SK-N-SH treated with all-trans-retinoic acid at 6 μM for 48 hours (cell line): Measurements from ENCODE around the gene ZAP70.

Experiments
- ATAC-seq: fragments of 200-7000 bp; cut with Tn5 transposase; 3 replicates; pipeline ENCODE4 v1.9.1; 2020; ENCODE audit warnings: mild to moderate bottlenecking, moderate library complexity
- BACH2 ChIP-seq: fragments of 250-450 bp; sonication (Bioruptor Pico); IDR thresholded peaks from 2 replicates; pipeline ENCODE4 v1.9.0; 2021; ENCODE audit warnings: mild to moderate bottlenecking, borderline replicate concordance
- CSDC2 ChIP-seq: fragments of 250-450 bp; sonication (Bioruptor Pico); IDR thresholded peaks from 2 replicates; pipeline ENCODE4 v1.5.0; 2020; ENCODE audit warnings: mild to moderate bottlenecking, moderate library complexity
- CSRNP3 ChIP-seq: fragments of 250-450 bp; sonication (Bioruptor Pico); IDR thresholded peaks from 2 replicates; pipeline ENCODE4 v1.5.1; 2021; ENCODE audit warnings: mild to moderate bottlenecking, moderate library complexity
- ESRRG ChIP-seq: fragments of 250-450 bp; sonication (Bioruptor Pico); IDR thresholded peaks from 2 replicates; pipeline ENCODE4 v1.6.1; 2021; ENCODE audit warnings: mild to moderate bottlenecking
- ISL1 ChIP-seq: fragments of 250-450 bp; sonication (Bioruptor Pico); IDR thresholded peaks from 2 replicates; pipeline ENCODE4 v2.1.2; 2022; ENCODE audit warnings: mild to moderate bottlenecking, moderate library complexity
- OSR1 ChIP-seq: fragments of 250-450 bp; sonication (Bioruptor Pico); IDR thresholded peaks from 2 replicates; pipeline ENCODE4 v1.8.0; 2022; ENCODE audit warnings: moderate library complexity, mild to moderate bottlenecking, inconsistent platforms
- POU6F1 ChIP-seq: fragments of 250-450 bp; sonication (Bioruptor Pico); IDR thresholded peaks from 2 replicates; pipeline ENCODE4 v1.8.0; 2021; ENCODE audit warnings: low read depth, mild to moderate bottlenecking, moderate library complexity, borderline replicate concordance
- RARB ChIP-seq: fragments of 250-450 bp; sonication (Bioruptor Pico); IDR thresholded peaks from 2 replicates; pipeline ENCODE4 v1.8.0; 2021; ENCODE audit warnings: mild to moderate bottlenecking, moderate library complexity
- SNAI2 ChIP-seq: fragments of 250-450 bp; sonication (Bioruptor Pico); IDR thresholded peaks from 2 replicates; pipeline ENCODE4 v1.5.0; 2020; ENCODE audit warnings: mild to moderate bottlenecking, moderate library complexity
- TCF4 ChIP-seq: fragments of 250-450 bp; sonication (Bioruptor Pico); IDR thresholded peaks from 2 replicates; pipeline ENCODE4 v1.8.0; 2021; ENCODE audit warnings: mild to moderate bottlenecking, moderate library complexity, borderline replicate concordance
- TOX ChIP-seq: fragments of 250-450 bp; sonication (Bioruptor Pico); IDR thresholded peaks from 2 replicates; pipeline ENCODE4 v1.8.0; 2021; ENCODE audit warnings: mild to moderate bottlenecking, moderate library complexity, borderline replicate concordance
- ZC3H10 ChIP-seq: fragments of 250-450 bp; sonication (Bioruptor Pico); IDR thresholded peaks from 2 replicates; pipeline ENCODE4 v1.5.1; 2021; ENCODE audit warnings: mild to moderate bottlenecking, moderate library complexity
- ZFP30 ChIP-seq: fragments of 450-650 bp; formaldehyde crosslinking; IDR thresholded peaks from 2 replicates; pipeline ENCODE4 v1.5.0; 2022; ENCODE audit warnings: mild to moderate bottlenecking, moderate library complexity
- ZNF565 ChIP-seq: fragments of 450-650 bp; formaldehyde crosslinking; conservative IDR thresholded peaks from 2 replicates; pipeline ENCODE4 v1.5.0; 2020; ENCODE audit warnings: low read depth, mild to moderate bottlenecking, moderate library complexity
- ZNF70 ChIP-seq: fragments of 450-650 bp; formaldehyde crosslinking; IDR thresholded peaks from 2 replicates; pipeline ENCODE4 v1.5.0; 2020; ENCODE audit warnings: mild to moderate bottlenecking, moderate library complexity
- ZNF8 ChIP-seq: fragments of 450-650 bp; formaldehyde crosslinking; IDR thresholded peaks from 2 replicates; pipeline ENCODE4 v1.5.0; 2020; ENCODE audit warnings: mild to moderate bottlenecking, moderate library complexity
- TF ChIP-seq, protein P1 (sequence below): fragments of 250-450 bp; sonication (Bioruptor Pico); IDR thresholded peaks from 2 replicates; pipeline ENCODE4 v1.5.1; 2020; ENCODE audit warnings: low read depth, mild to moderate bottlenecking, moderate library complexity
- TF ChIP-seq, protein P2 (sequence below): fragments of 250-450 bp; sonication (Bioruptor Pico); IDR thresholded peaks from 2 replicates; pipeline ENCODE4 v1.8.0; 2020; ENCODE audit warnings: mild to moderate bottlenecking, moderate library complexity, borderline replicate concordance
- TF ChIP-seq, protein P3 (sequence below): fragments of 250-450 bp; sonication (Bioruptor Pico); IDR thresholded peaks from 2 replicates; pipeline ENCODE4 v1.5.0; 2020; ENCODE audit warnings: mild to moderate bottlenecking, moderate library complexity

ZAP70 gene

GRCh38 chr2:97724073-97724410, 10.7 kb downstream of the ZAP70 start (continued):
- no peak for TF ChIP-seq CSRNP3 (CRISPR knock-in tag)

- ATAC-seq = no peak
- TF ChIP-seq ZNF70 (CRISPR knock-in tag) = no peak
- no peak for TF ChIP-seq ZNF8 (CRISPR knock-in tag)
- TF ChIP-seq ZFP30 (CRISPR knock-in tag) = no peak
These were observed 11.1 kb downstream of the ZAP70 start for GRCh38 chr2:97724501-97724900.

DNA sequence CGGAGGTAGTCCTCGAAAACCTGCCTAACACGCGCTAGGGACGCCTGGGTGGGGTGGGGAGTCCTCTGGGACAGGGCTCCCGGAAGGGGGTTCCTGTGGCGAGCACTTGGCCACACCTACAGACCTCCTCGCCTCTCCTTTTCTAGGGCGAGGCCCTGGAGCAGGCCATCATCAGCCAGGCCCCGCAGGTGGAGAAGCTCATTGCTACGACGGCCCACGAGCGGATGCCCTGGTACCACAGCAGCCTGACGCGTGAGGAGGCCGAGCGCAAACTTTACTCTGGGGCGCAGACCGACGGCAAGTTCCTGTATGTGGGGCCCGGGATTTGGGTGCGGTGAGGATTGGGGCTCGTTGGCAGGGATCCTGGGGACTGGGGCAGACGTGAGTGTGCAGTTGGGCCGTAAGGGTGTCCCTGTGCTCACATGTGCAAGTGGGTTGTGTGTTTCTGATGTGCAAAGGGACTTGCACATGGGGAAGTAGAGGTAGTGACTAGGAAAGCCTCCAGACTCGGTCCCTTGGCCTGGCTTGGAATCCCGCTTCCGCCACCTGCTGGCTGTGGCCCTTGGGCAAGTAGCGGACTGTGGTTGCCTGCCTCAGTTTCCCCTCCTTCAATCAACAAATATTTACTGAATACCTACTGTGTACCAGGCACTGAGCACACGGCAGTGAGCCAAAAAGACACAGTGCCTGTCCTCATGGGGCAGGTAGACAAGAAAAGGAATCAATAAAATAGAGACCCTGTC, 11.7 kb downstream of the ZAP70 start:
- no peak for ATAC-seq
- TF ChIP-seq TCF4 (no peak), ZNF70 (CRISPR knock-in tag) (no peak), TOX (no peak), SNAI2 (CRISPR knock-in tag) (no peak), RARB (CRISPR knock-in tag) (no peak), ZNF565 (CRISPR knock-in tag) (no peak), ZC3H10 (no peak), ESRRG (CRISPR knock-in tag) (no peak), POU6F1 (CRISPR knock-in tag) (no peak), CSRNP3 (CRISPR knock-in tag) (no peak), ISL1 (CRISPR knock-in tag) (no peak), CSDC2 (CRISPR knock-in tag) (no peak), OSR1 (CRISPR knock-in tag) (no peak), BACH2 (CRISPR knock-in tag) (no peak)
- TF ChIP-seq, protein P1, sequence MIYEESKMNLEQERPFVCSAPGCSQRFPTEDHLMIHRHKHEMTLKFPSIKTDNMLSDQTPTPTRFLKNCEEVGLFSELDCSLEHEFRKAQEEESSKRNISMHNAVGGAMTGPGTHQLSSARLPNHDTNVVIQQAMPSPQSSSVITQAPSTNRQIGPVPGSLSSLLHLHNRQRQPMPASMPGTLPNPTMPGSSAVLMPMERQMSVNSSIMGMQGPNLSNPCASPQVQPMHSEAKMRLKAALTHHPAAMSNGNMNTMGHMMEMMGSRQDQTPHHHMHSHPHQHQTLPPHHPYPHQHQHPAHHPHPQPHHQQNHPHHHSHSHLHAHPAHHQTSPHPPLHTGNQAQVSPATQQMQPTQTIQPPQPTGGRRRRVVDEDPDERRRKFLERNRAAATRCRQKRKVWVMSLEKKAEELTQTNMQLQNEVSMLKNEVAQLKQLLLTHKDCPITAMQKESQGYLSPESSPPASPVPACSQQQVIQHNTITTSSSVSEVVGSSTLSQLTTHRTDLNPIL (CRISPR knock-in tag) = no peak

- TF ChIP-seq, protein P1 (CRISPR knock-in tag) = no peak
- TF ChIP-seq SNAI2 (CRISPR knock-in tag) (no peak), ISL1 (CRISPR knock-in tag) (no peak), ZNF565 (CRISPR knock-in tag) (no peak), CSRNP3 (CRISPR knock-in tag) (no peak), CSDC2 (CRISPR knock-in tag) (no peak), RARB (CRISPR knock-in tag) (no peak), OSR1 (CRISPR knock-in tag) (no peak)
- TF ChIP-seq, protein P2, sequence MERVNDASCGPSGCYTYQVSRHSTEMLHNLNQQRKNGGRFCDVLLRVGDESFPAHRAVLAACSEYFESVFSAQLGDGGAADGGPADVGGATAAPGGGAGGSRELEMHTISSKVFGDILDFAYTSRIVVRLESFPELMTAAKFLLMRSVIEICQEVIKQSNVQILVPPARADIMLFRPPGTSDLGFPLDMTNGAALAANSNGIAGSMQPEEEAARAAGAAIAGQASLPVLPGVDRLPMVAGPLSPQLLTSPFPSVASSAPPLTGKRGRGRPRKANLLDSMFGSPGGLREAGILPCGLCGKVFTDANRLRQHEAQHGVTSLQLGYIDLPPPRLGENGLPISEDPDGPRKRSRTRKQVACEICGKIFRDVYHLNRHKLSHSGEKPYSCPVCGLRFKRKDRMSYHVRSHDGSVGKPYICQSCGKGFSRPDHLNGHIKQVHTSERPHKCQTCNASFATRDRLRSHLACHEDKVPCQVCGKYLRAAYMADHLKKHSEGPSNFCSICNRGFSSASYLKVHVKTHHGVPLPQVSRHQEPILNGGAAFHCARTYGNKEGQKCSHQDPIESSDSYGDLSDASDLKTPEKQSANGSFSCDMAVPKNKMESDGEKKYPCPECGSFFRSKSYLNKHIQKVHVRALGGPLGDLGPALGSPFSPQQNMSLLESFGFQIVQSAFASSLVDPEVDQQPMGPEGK (CRISPR knock-in tag) = no peak
- TF ChIP-seq, protein P3, sequence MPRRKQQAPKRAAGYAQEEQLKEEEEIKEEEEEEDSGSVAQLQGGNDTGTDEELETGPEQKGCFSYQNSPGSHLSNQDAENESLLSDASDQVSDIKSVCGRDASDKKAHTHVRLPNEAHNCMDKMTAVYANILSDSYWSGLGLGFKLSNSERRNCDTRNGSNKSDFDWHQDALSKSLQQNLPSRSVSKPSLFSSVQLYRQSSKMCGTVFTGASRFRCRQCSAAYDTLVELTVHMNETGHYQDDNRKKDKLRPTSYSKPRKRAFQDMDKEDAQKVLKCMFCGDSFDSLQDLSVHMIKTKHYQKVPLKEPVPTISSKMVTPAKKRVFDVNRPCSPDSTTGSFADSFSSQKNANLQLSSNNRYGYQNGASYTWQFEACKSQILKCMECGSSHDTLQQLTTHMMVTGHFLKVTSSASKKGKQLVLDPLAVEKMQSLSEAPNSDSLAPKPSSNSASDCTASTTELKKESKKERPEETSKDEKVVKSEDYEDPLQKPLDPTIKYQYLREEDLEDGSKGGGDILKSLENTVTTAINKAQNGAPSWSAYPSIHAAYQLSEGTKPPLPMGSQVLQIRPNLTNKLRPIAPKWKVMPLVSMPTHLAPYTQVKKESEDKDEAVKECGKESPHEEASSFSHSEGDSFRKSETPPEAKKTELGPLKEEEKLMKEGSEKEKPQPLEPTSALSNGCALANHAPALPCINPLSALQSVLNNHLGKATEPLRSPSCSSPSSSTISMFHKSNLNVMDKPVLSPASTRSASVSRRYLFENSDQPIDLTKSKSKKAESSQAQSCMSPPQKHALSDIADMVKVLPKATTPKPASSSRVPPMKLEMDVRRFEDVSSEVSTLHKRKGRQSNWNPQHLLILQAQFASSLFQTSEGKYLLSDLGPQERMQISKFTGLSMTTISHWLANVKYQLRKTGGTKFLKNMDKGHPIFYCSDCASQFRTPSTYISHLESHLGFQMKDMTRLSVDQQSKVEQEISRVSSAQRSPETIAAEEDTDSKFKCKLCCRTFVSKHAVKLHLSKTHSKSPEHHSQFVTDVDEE (CRISPR knock-in tag) = no peak
- no peak for ATAC-seq
These were observed 13.1 kb downstream of the ZAP70 start for GRCh38 chr2:97726261-97727064.
